IMR-90 (cell line): ENCODE data around the gene SPACA6. TPM values are rescaled to one million over a fixed set of nuclear protein-coding genes. Genes with fewer than 3 reads are reported as not detected.

Experiments used
- ATAC-seq: fragments of 200-7000 bp; cut with Tn5 transposase; 2 replicates; pipeline ENCODE4 v1.9.1; 2020; ENCODE audit warnings: low read depth, mild to moderate bottlenecking, moderate library complexity
- BruUV-seq: library from RNA; stranded (reverse); fragments of 400-500 nt; replicated peaks from 2 replicates; lab custom pipeline; 2021; lab: Mats Ljungman, UMichigan
- CTCF ChIA-PET: fragments of 300-600 bp; formaldehyde crosslinking; extraction: SDS; loops from one replicate; lab custom pipeline; 2021; ENCODE audit warnings: antibody characterized with exemption; lab: Yijun Ruan, JAX
- POLR2A ChIA-PET: fragments of 300-600 bp; sonication (Branson Sonifier 250); formaldehyde crosslinking; loops from one replicate; lab custom pipeline; 2022; ENCODE audit warnings: antibody characterized with exemption; ENCODE audit not compliant: unreplicated experiment; lab: Charles Lee
- DNase-seq: peaks from one replicate; pipeline ENCODE4 v3.0.0; 2013
- H2AFZ ChIP-seq: replicated peaks from 2 replicates; pipeline ENCODE3; 2013; ENCODE audit warnings: low read length, mild to moderate bottlenecking; ENCODE audit not compliant: poor library complexity
- H2AK5ac ChIP-seq: 2 replicates; pipeline ENCODE4 v1.6.1; 2013; ENCODE audit warnings: low read depth, low read length, inconsistent platforms
- H2AK9ac ChIP-seq: replicated peaks from 2 replicates; pipeline ENCODE3; 2013; ENCODE audit warnings: mild to moderate bottlenecking, low read depth, low read length, moderate library complexity; ENCODE audit not compliant: poor library complexity
- H2BK120ac ChIP-seq: 2 replicates; pipeline ENCODE4 v1.6.1; 2013; ENCODE audit warnings: low read depth, low read length, inconsistent platforms
- H2BK15ac ChIP-seq: 3 replicates; pipeline ENCODE4 v1.6.1; 2013; ENCODE audit warnings: low read depth, low read length, inconsistent platforms
- H2BK20ac ChIP-seq: 2 replicates; pipeline ENCODE4 v1.6.1; 2013; ENCODE audit warnings: low read depth, mild to moderate bottlenecking, inconsistent platforms, low read length, moderate library complexity
- H2BK5ac ChIP-seq: 2 replicates; pipeline ENCODE4 v1.6.1; 2013; ENCODE audit warnings: mild to moderate bottlenecking, low read depth, low read length, inconsistent platforms; ENCODE audit not compliant: poor library complexity, severe bottlenecking
- H3K14ac ChIP-seq: replicated peaks from 2 replicates; pipeline ENCODE4 v1.6.1; 2013; ENCODE audit warnings: low read depth, low read length, inconsistent platforms
- H3K18ac ChIP-seq: 2 replicates; pipeline ENCODE4 v1.6.1; 2013; ENCODE audit warnings: low read depth, low read length, control low read depth
- H3K23ac ChIP-seq: 2 replicates; pipeline ENCODE4 v1.6.1; 2013; ENCODE audit warnings: low read depth, low read length, inconsistent platforms
- H3K27ac ChIP-seq: 2 replicates; pipeline ENCODE4 v1.5.1; 2013; ENCODE audit warnings: mild to moderate bottlenecking, control low read depth, low read length; ENCODE audit not compliant: insufficient read depth
- H3K27me3 ChIP-seq: 2 replicates; pipeline ENCODE4 v1.6.1; 2013; ENCODE audit warnings: low read length; ENCODE audit not compliant: control insufficient read depth, insufficient read depth
- H3K36me3 ChIP-seq: 2 replicates; pipeline ENCODE4 v1.6.1; 2013; ENCODE audit warnings: low read length, mixed read lengths; ENCODE audit not compliant: control insufficient read depth, insufficient read depth
- H3K4ac ChIP-seq: 2 replicates; pipeline ENCODE4 v1.6.1; 2013; ENCODE audit warnings: low read depth, low read length, inconsistent platforms
- H3K4me1 ChIP-seq: 2 replicates; pipeline ENCODE4 v1.6.1; 2013; ENCODE audit warnings: low read length, mixed read lengths; ENCODE audit not compliant: control insufficient read depth, insufficient read depth
- H3K4me2 ChIP-seq: 2 replicates; pipeline ENCODE4 v1.6.1; 2013; ENCODE audit warnings: low read depth, mild to moderate bottlenecking, control low read depth, low read length, moderate library complexity
- H3K4me3 ChIP-seq: 2 replicates; pipeline ENCODE4 v1.5.1; 2013; ENCODE audit warnings: low read depth, mild to moderate bottlenecking, control low read depth, low read length, moderate library complexity; ENCODE audit not compliant: insufficient read depth
- H3K56ac ChIP-seq: 2 replicates; pipeline ENCODE4 v1.6.1; 2013; ENCODE audit warnings: low read length, inconsistent platforms; ENCODE audit not compliant: insufficient read depth; ENCODE audit errors: extremely low read depth
- H3K79me1 ChIP-seq, 2 experiments: 2 replicates each; pipeline ENCODE4 v1.6.1; 2013; ENCODE audit warnings: low read length in 2 of 2, inconsistent platforms in 1 of 2, low read depth in 1 of 2
- H3K9ac ChIP-seq: 2 replicates; pipeline ENCODE4 v1.6.1; 2013; ENCODE audit warnings: low read depth, low read length, control low read depth
- H3K9me1 ChIP-seq: 2 replicates; pipeline ENCODE4 v1.6.1; 2013; ENCODE audit warnings: low read length, inconsistent platforms; ENCODE audit not compliant: insufficient read depth
- H3K9me3 ChIP-seq: 2 replicates; pipeline ENCODE4 v1.6.1; 2013; ENCODE audit warnings: low read length; ENCODE audit not compliant: control insufficient read depth, insufficient read depth
- H4K20me1 ChIP-seq: 2 replicates; pipeline ENCODE4 v1.6.1; 2013; ENCODE audit warnings: low read length, inconsistent platforms; ENCODE audit not compliant: insufficient read depth
- H4K5ac ChIP-seq: 2 replicates; pipeline ENCODE4 v1.6.1; 2013; ENCODE audit warnings: mild to moderate bottlenecking, low read depth, low read length, control low read depth
- H4K8ac ChIP-seq, 2 experiments: 2 replicates each; pipeline ENCODE4 v1.6.1; 2013; ENCODE audit warnings: low read depth in 2 of 2, low read length in 2 of 2, control low read depth in 1 of 2, inconsistent platforms in 1 of 2
- H4K91ac ChIP-seq: 2 replicates; pipeline ENCODE4 v1.6.1; 2013; ENCODE audit warnings: low read depth, low read length, inconsistent platforms; ENCODE audit not compliant: insufficient read depth
- BHLHE40 ChIP-seq: fragments of 150-350 bp; IDR thresholded peaks from 2 replicates; pipeline ENCODE4 v1.6.1; 2016; ENCODE audit warnings: mild to moderate bottlenecking, low read depth, low read length
- CEBPB ChIP-seq: IDR thresholded peaks from 2 replicates; pipeline ENCODE4 v1.6.1; 2012; ENCODE audit warnings: low read depth, low read length, improper control_type of control experiment
- CHD1 ChIP-seq: IDR thresholded peaks from 2 replicates; pipeline ENCODE4 v1.6.1; 2012; ENCODE audit warnings: low read depth, low read length, improper control_type of control experiment
- ELK1 ChIP-seq: fragments of 150-350 bp; IDR thresholded peaks from 2 replicates; pipeline ENCODE4 v1.6.1; 2016; ENCODE audit warnings: low read depth, mild to moderate bottlenecking, low read length, moderate library complexity, borderline replicate concordance
- FOS ChIP-seq: fragments of 150-350 bp; IDR thresholded peaks from 2 replicates; pipeline ENCODE4 v1.6.1; 2016; ENCODE audit warnings: low read depth, low read length
- MAFK ChIP-seq: IDR thresholded peaks from 2 replicates; pipeline ENCODE4 v1.6.1; 2012; ENCODE audit warnings: low read depth, low read length, improper control_type of control experiment
- MAZ ChIP-seq: IDR thresholded peaks from 2 replicates; pipeline ENCODE4 v1.6.1; 2012; ENCODE audit warnings: low read depth, mild to moderate bottlenecking, low read length, improper control_type of control experiment, moderate library complexity, borderline replicate concordance
- MXI1 ChIP-seq: IDR thresholded peaks from 2 replicates; pipeline ENCODE4 v1.6.1; 2012; ENCODE audit warnings: low read depth, mild to moderate bottlenecking, low read length, moderate library complexity, borderline replicate concordance
- NFE2L2 ChIP-seq: fragments of 150-350 bp; IDR thresholded peaks from 2 replicates; pipeline ENCODE4 v1.6.1; 2016; ENCODE audit warnings: low read depth, mild to moderate bottlenecking, low read length
- POLR2A ChIP-seq: IDR thresholded peaks from 2 replicates; pipeline ENCODE4 v1.6.1; 2012; ENCODE audit warnings: mild to moderate bottlenecking, low read depth, low read length
- RFX5 ChIP-seq: IDR thresholded peaks from 2 replicates; pipeline ENCODE4 v1.8.0; 2012; ENCODE audit warnings: low read depth, mild to moderate bottlenecking, low read length, moderate library complexity
- SMC3 ChIP-seq: fragments of 150-350 bp; IDR thresholded peaks from 2 replicates; pipeline ENCODE4 v1.6.1; 2016; ENCODE audit warnings: low read depth, mild to moderate bottlenecking, antibody characterized with exemption, low read length, moderate library complexity
- USF2 ChIP-seq: fragments of 150-350 bp; IDR thresholded peaks from 2 replicates; pipeline ENCODE4 v1.6.1; 2017; ENCODE audit warnings: mild to moderate bottlenecking, antibody characterized with exemption, low read length, low read depth
- WGBS, 2 experiments: methylation state at CpG; one replicate each; pipeline versions ENCODE4 v1.1.5 to v1.1.7; 2013; ENCODE audit warnings: missing lambda C conversion rate in 2 of 2; ENCODE audit not compliant: insufficient read length in 1 of 2; ENCODE audit errors: extremely low coverage in 2 of 2; 5-methylcytosine and 5-hydroxymethylcytosine counted together
- dilution Hi-C: fragments of 300-500 bp; cut with HindIII; formaldehyde crosslinking; loops from one replicate; pipeline ENCODE4 v1.14.3; 2018; ENCODE audit warnings: low sequenced_read_pairs; ENCODE audit not compliant: unreplicated experiment
- in situ Hi-C: fragments of 300-500 bp; cut with MboI; formaldehyde crosslinking; loops from 3 replicates; pipeline ENCODE4 v1.14.3; 2019; ENCODE audit warnings: low sequenced_read_pairs, inconsistent platforms, mixed read lengths
- intact Hi-C: fragments of 100-400 bp; cut with micrococcal nuclease; formaldehyde crosslinking; loops from 2 replicates; pipeline ENCODE4 v1.10.0; 2022
- polyA plus RNA-seq, 3 experiments: library from polyadenylated mRNA; depleted of rRNA; stranded (reverse); fragments of >200 nt; gene quantifications; 2 replicates each; pipeline ENCODE4 v1.2.3, GENCODE V29; 2012; ENCODE audit warnings: low replicate concordance in 1 of 3
- total RNA-seq: library from RNA; depleted of rRNA; stranded (reverse); fragments of >200 nt; gene quantifications from 2 replicates; pipeline ENCODE4 v1.2.3, GENCODE V29; 2012

SPACA6 gene
- total and polyA plus RNA-seq, 2 of the 4 experiments (the other 2 are of a cell fraction), result 1.3 to 13.6 TPM

- Histone ChIP-seq H3K36me3 (no peaks in the 10 kb centered on the region), H3K9me3 (peaks cover 2% of the 10 kb centered on the region; the same call in 1 of the 2 replicates), H4K20me1 (peaks cover 4% of the 10 kb centered on the region; the same call in 1 of the 2 replicates), H2BK5ac (no peak overlapping the region), H3K23ac (no peak overlapping the region), H4K91ac (no peak overlapping the region), H3K4ac (no peak overlapping the region), H4K5ac (no peak overlapping the region), H3K56ac (no peak overlapping the region), H3K27ac (no peak overlapping the region), H3K79me1 (no peaks in the 10 kb centered on the region), H3K9ac (no peak overlapping the region), H3K9me1 (0 out of 2 replicates have a peak, but pooled peaks cover 4% of the 10 kb centered on the region), H2AK9ac (peak overlapping the region; percentile 52), H3K4me3 (no peak overlapping the region), H3K4me2 (no peak overlapping the region), H2BK15ac (no peak overlapping the region), H3K27me3 (peaks cover 9% of the 10 kb centered on the region), H3K14ac (no peak overlapping the region), H2AK5ac (no peak overlapping the region), H3K4me1 (no peaks in the 10 kb centered on the region), H2BK120ac (no peak overlapping the region), H2AFZ (peak overlapping the region; percentile 49), H3K18ac (no peak overlapping the region), H2BK20ac (no peak overlapping the region), H4K8ac (no peak overlapping the region)
- no peak for ATAC-seq
- intact Hi-C loops, result no loop called here
- WGBS, 2 experiments, result 92% methylated on average over 39 of the region's 74 CpGs; no CpG with 5 or more reads in 1 of the 2 experiments
- ChIA-PET CTCF (no interaction called here), POLR2A (no interaction called here)
- in situ Hi-C loops, result no loop called here
- TF ChIP-seq NFE2L2 (no peak), USF2 (no peak), BHLHE40 (no peak), MAZ (no peak), SMC3 (no peak), MAFK (no peak), FOS (no peak), CEBPB (no peak), CHD1 (no peak), MXI1 (no peak), RFX5 (no peak), ELK1 (no peak), POLR2A (no peak)
- DNase-seq, result no peak
- no TSS peak for BruUV-seq
- dilution Hi-C loops, result no loop called here
These were observed 20.5 kb downstream of the SPACA6 start for GRCh38 chr19:51713319-51714285.
